ENCODE results near the gene C19orf53. TPM values are rescaled to one million over a fixed set of nuclear protein-coding genes. Genes with fewer than 3 reads are reported as not detected.
A peak's percentile ranks its signal among the peaks of the same experiment; 100 is the strongest.
"Not testable (repeated sequence)": the region's sequence is repeated elsewhere in the genome, so short reads cannot be mapped to it uniquely, and the experiment has no call there.

Gene C19orf53
- total RNA-seq, 3 donors from 2014 or later: 158 to 181 (median 167) TPM

DNA sequence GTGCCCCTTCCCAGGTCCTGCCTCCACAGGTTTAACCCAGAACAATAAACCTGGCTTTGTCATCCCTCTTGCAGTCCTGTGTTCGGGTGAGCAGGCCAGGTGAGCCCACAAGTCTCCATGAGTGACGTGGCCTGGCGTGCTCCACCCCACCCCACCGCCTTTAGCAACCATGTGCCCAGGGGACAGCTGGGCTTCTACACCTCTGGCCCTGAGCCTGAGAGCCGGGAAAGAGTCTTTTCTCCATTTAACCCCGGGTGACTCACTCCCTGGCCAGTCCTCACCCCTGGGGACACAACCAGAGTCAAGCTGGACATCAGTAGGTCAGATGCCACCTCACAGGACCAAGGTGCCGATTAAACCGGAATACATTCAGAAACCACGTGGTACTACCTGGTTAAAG lies 4.1 kb downstream of the C19orf53 start:
- ATAC-seq: no peak
- Mint-ChIP-seq H3K9me3 (no peaks in the 10 kb centered on the region), H3K4me3 (no peak overlapping the region), H3K27me3 (ENCODE audit: low read depth) (no peaks in the 10 kb centered on the region), H3K4me1 (ENCODE audit: low read depth) (peaks cover 26% of the 10 kb centered on the region), H3K36me3 (ENCODE audit: insufficient read depth) (peaks cover 24% of the 10 kb centered on the region)
- DNase-seq: no peak

DNA sequence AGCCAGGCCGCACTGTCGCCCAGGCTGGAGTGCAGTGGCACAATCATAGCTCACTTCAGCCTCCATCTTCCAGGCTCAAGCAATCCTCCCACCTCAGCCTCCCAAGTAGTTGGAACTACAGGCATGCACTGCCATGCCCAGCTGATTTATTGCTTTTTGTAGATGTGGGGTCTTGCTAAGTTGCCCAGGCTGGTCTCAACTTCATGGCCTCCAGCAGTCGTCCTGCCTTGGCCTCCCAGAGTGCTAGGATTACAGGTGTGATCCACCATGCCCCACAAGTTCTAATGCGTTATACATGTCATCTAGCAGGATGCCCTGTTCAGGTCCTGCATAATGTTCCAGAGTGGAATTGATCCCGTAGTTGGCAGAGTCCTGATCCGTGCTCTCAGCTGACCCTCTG lies 4.6 kb downstream of the C19orf53 start:
- peaks cover 24% of the 10 kb centered on the region for H3K36me3 Mint-ChIP-seq (ENCODE audit: insufficient read depth)
- no peaks in the 10 kb centered on the region for H3K9me3 Mint-ChIP-seq
- no peak overlapping the region for H3K4me3 Mint-ChIP-seq
- peaks cover 26% of the 10 kb centered on the region for H3K4me1 Mint-ChIP-seq (ENCODE audit: low read depth)
- no peak for ATAC-seq
- no peaks in the 10 kb centered on the region for H3K27me3 Mint-ChIP-seq (ENCODE audit: low read depth)
- DNase-seq: no peak

DNA sequence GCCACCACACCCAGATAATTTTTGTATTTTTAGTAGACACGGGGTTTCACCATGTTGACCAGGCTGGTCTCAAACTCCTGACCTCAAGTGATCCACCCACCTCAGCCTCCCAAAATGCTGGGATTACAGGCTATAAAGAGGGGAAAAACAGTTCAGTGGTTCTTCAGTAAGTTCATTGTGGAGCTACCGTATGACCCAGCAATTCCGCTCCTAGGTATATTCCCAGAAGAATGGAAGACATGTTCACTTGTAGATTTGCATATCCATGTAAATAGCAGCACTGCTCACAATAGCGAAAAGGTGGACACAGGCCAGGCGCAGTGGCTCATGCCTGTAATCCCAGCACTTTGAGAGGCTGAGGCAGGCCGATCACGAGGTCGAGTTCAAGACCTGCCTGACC lies 5.5 kb downstream of the C19orf53 start:
- not testable (repeated sequence) for H3K4me3 Mint-ChIP-seq; H3K9me3 Mint-ChIP-seq; ATAC-seq; DNase-seq; H3K27me3 Mint-ChIP-seq (ENCODE audit: low read depth)
- Mint-ChIP-seq H3K36me3 (ENCODE audit: insufficient read depth) (peaks cover 24% of the 10 kb centered on the region), H3K4me1 (ENCODE audit: low read depth) (peaks cover 23% of the 10 kb centered on the region)

DNA sequence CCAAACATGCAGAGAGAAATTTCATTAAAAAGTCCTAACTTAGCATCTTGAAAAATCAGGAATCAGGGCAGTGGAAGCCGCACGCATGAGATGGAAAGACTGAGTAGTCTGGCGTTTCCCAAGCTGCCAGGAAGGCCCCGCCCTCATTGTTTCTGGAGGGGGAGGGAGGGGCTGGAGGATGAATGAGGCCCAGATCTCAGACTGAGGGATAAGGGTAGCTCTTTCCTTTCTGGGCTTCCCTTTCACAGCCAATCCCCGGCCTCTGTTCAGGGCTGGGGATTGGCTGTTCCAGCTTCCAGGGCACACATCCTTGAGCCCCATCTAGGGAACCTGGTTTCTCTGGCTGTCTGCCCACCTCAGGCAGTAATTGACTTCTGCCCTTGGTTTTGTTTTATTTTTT lies 7.3 kb downstream of the C19orf53 start:
- Mint-ChIP-seq H3K27me3 (ENCODE audit: low read depth) (no peaks in the 10 kb centered on the region), H3K4me3 (no peak overlapping the region), H3K36me3 (ENCODE audit: insufficient read depth) (peaks cover 15% of the 10 kb centered on the region), H3K9me3 (no peaks in the 10 kb centered on the region), H3K4me1 (ENCODE audit: low read depth) (peaks cover 14% of the 10 kb centered on the region)
- ATAC-seq (peak in 1 of 2 donors; percentile 23), DNase-seq (no peak)

DNA sequence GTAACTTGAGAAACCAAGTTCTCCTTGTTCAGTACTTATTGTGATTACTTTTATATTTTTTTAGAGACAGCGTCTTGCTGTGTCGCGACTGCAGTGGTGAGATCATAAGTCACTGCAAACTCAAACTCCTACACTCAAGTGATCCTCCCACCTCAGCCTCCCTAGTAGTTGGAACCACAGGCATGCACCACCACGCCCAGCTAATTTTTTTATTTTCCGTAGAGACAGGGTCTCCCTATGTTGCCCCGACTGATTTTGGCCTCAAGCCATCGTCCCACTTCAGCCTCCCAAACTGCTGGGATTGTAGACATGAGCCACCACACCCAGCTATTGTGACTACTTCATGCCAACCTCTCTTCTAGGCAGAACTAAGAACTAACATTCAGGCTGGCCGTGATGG lies 8.3 kb downstream of the C19orf53 start:
- Mint-ChIP-seq H3K9me3 (no peaks in the 10 kb centered on the region), H3K27me3 (ENCODE audit: low read depth) (no peaks in the 10 kb centered on the region), H3K4me1 (ENCODE audit: low read depth) (peaks cover 18% of the 10 kb centered on the region), H3K36me3 (ENCODE audit: insufficient read depth) (peaks cover 12% of the 10 kb centered on the region), H3K4me3 (no peak overlapping the region)
- no peak for ATAC-seq
- DNase-seq: no peak

DNA sequence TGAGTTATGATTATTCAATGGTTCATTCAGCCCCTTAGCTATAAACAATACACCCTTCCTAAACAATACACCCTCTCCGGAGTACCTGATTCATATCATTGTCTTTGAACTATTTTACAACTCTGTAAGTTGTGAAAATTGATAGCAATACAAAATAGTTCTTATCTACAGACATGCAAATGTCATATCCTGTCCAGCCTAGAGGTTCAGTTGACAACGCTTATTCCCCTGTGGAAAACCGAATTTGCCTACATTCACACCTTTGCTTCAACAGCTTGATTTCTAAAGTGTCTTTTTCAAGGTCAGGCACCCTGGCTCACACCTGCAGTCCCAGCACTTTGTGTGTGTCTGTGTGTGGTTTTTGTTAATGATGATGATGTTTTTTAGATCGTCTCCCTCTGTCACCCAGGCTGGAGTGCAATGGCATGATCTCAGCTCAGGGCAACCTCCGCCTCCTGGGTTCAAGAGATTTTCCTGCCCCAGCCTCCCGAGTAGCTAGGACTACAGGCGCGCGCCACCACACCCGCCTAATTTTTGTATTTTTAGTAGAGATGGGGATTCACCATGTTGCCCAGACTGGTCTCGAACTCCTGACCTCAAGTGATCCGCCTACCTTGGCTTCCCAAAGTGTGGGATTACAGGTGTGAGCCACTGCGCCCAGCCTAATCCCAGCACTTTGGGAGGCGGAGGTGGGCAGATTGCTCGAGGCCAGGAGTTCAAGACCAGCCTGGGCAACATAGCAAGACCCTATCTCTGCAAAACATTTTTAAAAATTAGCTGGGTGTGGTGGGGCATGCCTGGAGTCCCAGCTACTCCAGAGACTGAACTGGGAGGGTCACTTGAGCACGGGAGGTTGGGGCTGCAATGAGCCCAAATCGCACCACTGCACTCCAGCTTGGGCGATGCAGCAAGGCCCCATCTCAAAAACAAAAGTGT lies 9.6 kb downstream of the C19orf53 start:
- no peak for ATAC-seq
- peaks cover 3% of the 10 kb centered on the region for H3K36me3 Mint-ChIP-seq (ENCODE audit: insufficient read depth)
- H3K4me3 Mint-ChIP-seq: no peak overlapping the region
- no peaks in the 10 kb centered on the region for H3K27me3 Mint-ChIP-seq (ENCODE audit: low read depth)
- peaks cover 26% of the 10 kb centered on the region for H3K4me1 Mint-ChIP-seq (ENCODE audit: low read depth)
- no peak for DNase-seq
- H3K9me3 Mint-ChIP-seq: no peaks in the 10 kb centered on the region

DNA sequence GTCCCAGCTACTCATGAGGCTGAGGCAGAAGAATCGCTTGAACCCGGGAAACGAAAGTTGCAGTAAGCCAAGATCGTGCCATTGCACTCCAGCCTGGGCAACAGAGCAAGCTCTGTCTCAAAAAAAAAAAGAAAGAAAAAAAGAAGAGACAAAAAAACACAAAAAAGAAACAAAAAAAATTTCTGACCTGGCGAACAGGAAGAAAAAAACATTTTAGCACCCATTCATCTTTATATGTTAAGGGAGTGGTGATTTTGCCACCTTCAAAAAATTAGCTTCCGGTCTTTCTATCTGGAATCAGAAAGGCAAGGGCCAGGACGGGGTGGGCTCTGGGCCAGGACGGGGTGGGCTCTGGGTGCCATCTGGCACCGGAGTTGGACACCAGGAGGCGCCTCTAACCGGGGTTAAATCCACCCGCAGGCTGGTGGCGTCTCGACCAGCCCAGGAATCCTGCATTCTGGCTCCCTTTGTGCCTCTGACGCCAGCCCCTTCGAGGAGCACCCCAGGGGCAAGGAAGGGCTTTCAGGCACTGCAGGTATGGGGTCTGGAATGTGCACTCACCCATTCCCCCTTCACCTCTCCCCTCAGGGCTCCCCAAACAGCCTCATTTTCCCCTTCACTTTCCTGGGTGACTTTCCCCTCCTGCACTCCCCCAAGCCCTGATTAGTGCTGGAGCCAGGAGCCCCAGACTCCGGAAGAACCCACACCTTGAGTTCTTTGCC lies 10.6 kb downstream of the C19orf53 start:
- Mint-ChIP-seq H3K4me3 (peak overlapping the region; percentile 46), H3K36me3 (ENCODE audit: insufficient read depth) (no peaks in the 10 kb centered on the region), H3K9me3 (no peaks in the 10 kb centered on the region), H3K27me3 (ENCODE audit: low read depth) (no peaks in the 10 kb centered on the region), H3K4me1 (ENCODE audit: low read depth) (peaks cover 33% of the 10 kb centered on the region)
- DNase-seq: peak; percentile 72
- ATAC-seq: peak; percentile 73 to 78

DNA sequence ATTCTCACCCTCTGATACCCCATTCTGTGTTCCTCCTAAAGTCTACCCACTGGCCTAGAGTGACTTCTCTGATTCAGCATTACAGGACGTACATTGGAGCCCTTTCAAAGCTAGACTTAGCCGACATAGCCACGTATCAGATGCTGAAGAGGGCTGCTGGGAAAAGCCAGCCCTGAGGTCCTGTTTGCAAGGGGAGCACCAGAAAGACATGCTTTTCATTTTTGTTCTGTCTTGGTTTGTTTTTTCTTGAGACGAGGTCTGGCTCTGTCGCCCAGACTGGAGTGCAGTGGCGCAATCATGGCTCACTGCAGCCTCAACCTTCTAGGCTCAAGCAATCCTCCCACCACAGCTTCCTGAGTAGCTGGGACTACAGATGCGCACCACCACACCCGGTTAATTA lies 14.7 kb downstream of the C19orf53 start:
- ATAC-seq (no peak), DNase-seq (no peak)
- Mint-ChIP-seq H3K4me1 (ENCODE audit: low read depth) (peaks cover 39% of the 10 kb centered on the region), H3K4me3 (no peak overlapping the region), H3K36me3 (ENCODE audit: insufficient read depth) (no peaks in the 10 kb centered on the region), H3K27me3 (ENCODE audit: low read depth) (no peaks in the 10 kb centered on the region), H3K9me3 (no peaks in the 10 kb centered on the region)

DNA sequence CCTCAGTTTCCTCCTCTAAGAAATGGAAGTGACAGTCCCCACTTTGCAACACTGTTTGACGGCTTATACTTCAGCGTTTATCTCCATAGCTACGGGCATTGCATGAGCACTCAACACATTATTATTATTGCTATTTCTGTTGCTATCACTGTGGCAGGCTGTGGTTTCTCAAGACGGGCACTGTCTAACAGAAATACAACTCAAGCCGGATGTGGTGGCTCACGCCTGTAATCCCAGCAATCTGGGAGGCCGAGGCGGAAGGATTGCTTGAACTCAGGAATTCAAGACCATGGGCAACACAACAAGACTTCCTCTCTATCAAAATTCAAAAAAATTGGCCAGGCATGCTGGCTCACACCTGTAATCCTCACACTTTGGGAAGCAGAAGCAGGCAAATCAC lies 16.1 kb downstream of the C19orf53 start:
- no peak for ATAC-seq

DNA sequence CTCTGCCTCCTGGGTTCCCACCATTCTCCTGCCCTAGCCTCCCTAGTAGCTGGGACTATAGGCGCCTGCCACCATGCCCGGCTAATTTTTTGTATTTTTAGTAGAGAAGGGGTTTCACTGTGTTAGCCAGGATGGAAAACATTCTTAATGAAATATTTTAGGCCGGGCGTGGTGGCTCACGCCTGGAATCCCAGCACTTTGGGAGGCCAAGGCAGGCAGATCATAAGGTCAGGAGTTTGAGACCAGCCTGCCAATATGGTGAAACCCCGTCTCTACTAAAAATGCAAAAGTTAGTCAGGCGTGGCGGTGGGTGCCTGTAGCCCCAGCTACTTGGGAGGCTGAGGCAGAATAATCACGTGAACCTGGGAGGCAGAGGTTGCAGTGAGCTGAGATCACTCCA lies 19.1 kb downstream of the C19orf53 start:
- not testable (repeated sequence) for H3K36me3 Mint-ChIP-seq (ENCODE audit: insufficient read depth); H3K27me3 Mint-ChIP-seq (ENCODE audit: low read depth); ATAC-seq; H3K9me3 Mint-ChIP-seq; DNase-seq
- Mint-ChIP-seq H3K4me3 (peak overlapping the region; percentile 96), H3K4me1 (ENCODE audit: low read depth) (peaks cover 39% of the 10 kb centered on the region)

More for the DNA sequence above, 16.1 kb downstream of the C19orf53 start:
- no peak for DNase-seq
- Mint-ChIP-seq H3K36me3 (ENCODE audit: insufficient read depth) (no peaks in the 10 kb centered on the region), H3K9me3 (no peaks in the 10 kb centered on the region), H3K27me3 (ENCODE audit: low read depth) (no peaks in the 10 kb centered on the region), H3K4me1 (ENCODE audit: low read depth) (peaks cover 37% of the 10 kb centered on the region), H3K4me3 (peak overlapping the region; percentile 13)

DNA sequence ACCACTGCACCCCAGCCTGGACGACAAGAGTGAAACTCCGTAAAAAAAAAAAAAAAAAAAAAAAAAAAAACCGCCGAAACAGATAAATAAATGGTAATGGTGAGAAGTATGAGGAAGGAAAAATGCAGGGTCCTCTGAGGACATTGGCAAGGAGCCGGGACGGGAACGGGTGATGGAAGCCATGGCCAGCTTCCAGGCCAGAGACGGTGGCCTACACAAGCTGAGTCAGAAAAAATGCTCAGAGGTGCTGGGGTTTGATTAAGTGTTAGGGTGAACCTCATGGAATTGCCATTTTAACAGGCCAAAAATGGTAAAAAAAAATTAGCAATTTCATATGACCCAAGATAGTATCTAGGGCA lies 20.1 kb downstream of the C19orf53 start:
- no peak for ATAC-seq
- Mint-ChIP-seq H3K36me3 (ENCODE audit: insufficient read depth) (no peaks in the 10 kb centered on the region), H3K9me3 (no peaks in the 10 kb centered on the region), H3K27me3 (ENCODE audit: low read depth) (no peaks in the 10 kb centered on the region), H3K4me3 (peak overlapping the region; percentile 96), H3K4me1 (ENCODE audit: low read depth) (peaks cover 31% of the 10 kb centered on the region)
- no peak for DNase-seq

DNA sequence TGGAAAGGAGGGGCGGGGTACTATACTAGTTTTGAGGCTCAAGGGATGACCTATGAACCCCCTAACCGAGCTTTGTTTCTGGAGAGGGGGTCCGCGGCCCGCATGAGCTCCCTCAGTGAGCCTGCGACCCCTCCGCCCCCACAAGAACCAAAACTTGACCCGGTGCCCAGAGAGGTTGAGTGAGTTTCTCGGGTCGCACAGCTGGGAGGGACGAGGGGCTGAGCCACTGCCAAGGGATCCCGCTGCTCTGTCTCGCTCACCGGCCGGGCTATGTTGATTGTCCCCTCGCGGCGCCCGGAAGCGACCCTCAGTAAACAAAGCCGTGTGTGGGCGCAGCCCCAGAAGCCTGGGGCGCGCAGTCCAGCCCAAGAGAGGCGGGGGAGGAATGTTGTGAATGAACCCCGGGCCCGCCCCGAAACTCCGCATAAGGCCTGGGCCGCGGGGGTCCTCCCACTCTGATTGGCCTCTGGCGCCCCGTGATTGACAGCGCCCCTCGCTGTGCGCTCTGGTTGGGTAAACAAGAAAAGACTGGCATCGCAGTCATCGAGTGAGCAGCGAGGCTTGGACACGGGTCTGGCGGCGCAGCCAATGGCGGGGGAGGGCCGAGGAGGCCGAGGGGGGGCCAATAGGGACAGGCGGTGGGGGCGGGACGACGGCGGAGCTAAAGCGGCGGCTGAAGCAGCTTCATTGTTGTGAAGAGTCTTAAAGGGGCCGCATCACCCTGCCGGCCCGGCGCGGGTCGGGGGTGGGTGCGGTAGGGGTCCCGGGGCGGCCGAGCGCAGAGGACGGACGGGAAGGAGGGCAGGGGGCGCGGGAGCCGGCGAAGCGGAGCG lies 20.7 kb downstream of the C19orf53 start, which contains the start of gene ZSWIM4:
ZSWIM4 (plus strand) TSS at position 687 of the 833 bp plus-strand sequence. CDS start 206 bp downstream, outside the sequence.
- peak; percentile 87 for DNase-seq
- Mint-ChIP-seq H3K36me3 (ENCODE audit: insufficient read depth) (no peaks in the 10 kb centered on the region), H3K4me1 (ENCODE audit: low read depth) (peaks cover 29% of the 10 kb centered on the region), H3K27me3 (ENCODE audit: low read depth) (no peaks in the 10 kb centered on the region), H3K9me3 (no peaks in the 10 kb centered on the region), H3K4me3 (peak within 1 kb of the TSS; percentile 96)
- ATAC-seq: peak; percentile 99

DNA sequence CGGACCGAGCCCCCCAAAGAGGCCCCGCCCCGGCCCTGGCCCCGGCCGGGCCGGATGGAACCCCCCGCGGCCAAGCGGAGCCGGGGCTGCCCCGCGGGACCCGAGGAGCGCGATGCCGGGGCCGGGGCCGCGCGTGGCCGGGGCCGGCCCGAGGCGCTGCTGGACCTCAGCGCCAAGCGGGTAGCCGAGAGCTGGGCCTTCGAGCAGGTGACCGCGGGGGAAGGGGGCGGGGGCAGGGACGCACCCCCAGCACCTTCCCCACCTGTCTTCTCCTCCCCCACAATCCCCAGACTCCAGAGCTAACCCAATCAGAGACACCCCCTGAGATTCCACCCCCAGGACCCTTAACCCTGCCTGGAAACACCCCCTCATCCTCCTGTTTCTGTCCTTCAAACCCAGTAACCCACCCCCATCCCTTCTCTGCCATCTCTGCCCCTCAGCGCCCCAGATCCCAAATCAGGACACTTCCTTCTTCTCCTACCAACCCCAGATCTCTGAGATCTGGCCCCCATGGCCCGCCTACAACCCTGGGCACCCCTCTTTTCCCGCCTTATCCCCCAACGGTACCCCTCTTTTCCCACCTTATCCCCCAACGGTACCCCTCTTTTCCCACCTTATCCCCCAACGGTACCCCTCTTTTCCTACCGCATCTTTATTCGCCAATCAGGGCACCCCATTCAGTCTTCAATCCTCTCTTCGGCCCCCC lies 21.5 kb downstream of the C19orf53 start:
- Mint-ChIP-seq H3K4me3 (peak overlapping the region; percentile 77), H3K9me3 (no peaks in the 10 kb centered on the region), H3K36me3 (ENCODE audit: insufficient read depth) (no peaks in the 10 kb centered on the region), H3K4me1 (ENCODE audit: low read depth) (peaks cover 23% of the 10 kb centered on the region), H3K27me3 (ENCODE audit: low read depth) (no peaks in the 10 kb centered on the region)
- no peak for DNase-seq
- peak; percentile 15 to 25 for ATAC-seq

Measured in activated T-cell treated with anti-CD3 and anti-CD28 coated beads, Interleukin-2, amount 50 U/mL, for 4 hours (primary cell).